H9 (cell line): Measurements from ENCODE around the gene POLN. TPM values are rescaled to one million over a fixed set of nuclear protein-coding genes. Genes with fewer than 3 reads are reported as not detected.

Experiments used
- DNase-seq: peaks from one replicate; pipeline ENCODE4 v3.0.0-alpha.2; 2017
- H2AFZ ChIP-seq: one replicate; pipeline ENCODE4 v1.6.1; 2013; ENCODE audit warnings: mild to moderate bottlenecking, low read length, control low read depth, moderate library complexity
- H2AK5ac ChIP-seq: 2 replicates; pipeline ENCODE4 v1.6.1; 2013; ENCODE audit warnings: low read length, control low read depth, mixed read lengths; ENCODE audit not compliant: insufficient read length
- H2BK120ac ChIP-seq: one replicate; pipeline ENCODE4 v1.6.1; 2013; ENCODE audit warnings: low read depth, mild to moderate bottlenecking, low read length, control low read depth, inconsistent platforms; ENCODE audit not compliant: poor library complexity, severe bottlenecking
- H2BK12ac ChIP-seq: 2 replicates; pipeline ENCODE4 v1.6.1; 2013; ENCODE audit warnings: low read length, control low read depth, mixed read lengths, low read depth; ENCODE audit not compliant: insufficient read length
- H2BK15ac ChIP-seq: 2 replicates; pipeline ENCODE4 v1.6.1; 2013; ENCODE audit warnings: low read depth, low read length, control low read depth
- H2BK20ac ChIP-seq: one replicate; pipeline ENCODE4 v1.6.1; 2013; ENCODE audit warnings: low read depth, mild to moderate bottlenecking, low read length, control low read depth, inconsistent platforms; ENCODE audit not compliant: poor library complexity, severe bottlenecking
- H2BK5ac ChIP-seq: 2 replicates; pipeline ENCODE4 v1.6.1; 2013; ENCODE audit warnings: low read length, control low read depth, mixed read lengths; ENCODE audit not compliant: insufficient read length
- H3K14ac ChIP-seq: 2 replicates; pipeline ENCODE4 v1.6.1; 2013; ENCODE audit warnings: low read length, control low read depth; ENCODE audit not compliant: insufficient read depth
- H3K18ac ChIP-seq: 2 replicates; pipeline ENCODE4 v1.6.1; 2013; ENCODE audit warnings: low read depth, mild to moderate bottlenecking, mixed read lengths, low read length, control low read depth; ENCODE audit not compliant: insufficient read length
- H3K23ac ChIP-seq: 2 replicates; pipeline ENCODE4 v1.6.1; 2013; ENCODE audit warnings: low read length, control low read depth, mixed read lengths, low read depth; ENCODE audit not compliant: insufficient read length
- H3K23me2 ChIP-seq: 2 replicates; pipeline ENCODE4 v1.6.1; 2013; ENCODE audit warnings: low read depth, mild to moderate bottlenecking, mixed read lengths, low read length, control low read depth; ENCODE audit not compliant: insufficient read length, poor library complexity, severe bottlenecking
- H3K27ac ChIP-seq: 2 replicates; pipeline ENCODE4 v1.5.1; 2013; ENCODE audit warnings: low read length, control low read depth, mixed read lengths, low read depth; ENCODE audit not compliant: insufficient read length
- H3K27me3 ChIP-seq: 2 replicates; pipeline ENCODE4 v1.6.1; 2013; ENCODE audit warnings: low read length, control low read depth, inconsistent platforms; ENCODE audit not compliant: insufficient read depth
- H3K4ac ChIP-seq: 2 replicates; pipeline ENCODE4 v1.6.1; 2013; ENCODE audit warnings: low read depth, mild to moderate bottlenecking, control low read depth, inconsistent platforms, low read length, moderate library complexity
- H3K4me1 ChIP-seq: 2 replicates; pipeline ENCODE4 v1.6.1; 2013; ENCODE audit warnings: low read length, control low read depth, inconsistent platforms; ENCODE audit not compliant: insufficient read depth
- H3K4me2 ChIP-seq: 2 replicates; pipeline ENCODE4 v1.6.1; 2013; ENCODE audit warnings: low read length, control low read depth, mixed read lengths; ENCODE audit not compliant: insufficient read length, insufficient read depth
- H3K56ac ChIP-seq: 2 replicates; pipeline ENCODE4 v1.6.1; 2013; ENCODE audit warnings: low read depth, mild to moderate bottlenecking, mixed read lengths, low read length, control low read depth; ENCODE audit not compliant: insufficient read length
- H3K79me1 ChIP-seq: 2 replicates; pipeline ENCODE4 v1.6.1; 2013; ENCODE audit warnings: low read depth, mild to moderate bottlenecking, moderate library complexity, low read length, control low read depth, inconsistent platforms; ENCODE audit not compliant: insufficient read depth, poor library complexity, severe bottlenecking
- H3K79me2 ChIP-seq: 2 replicates; pipeline ENCODE4 v1.6.1; 2013; ENCODE audit warnings: low read length, control low read depth, inconsistent platforms; ENCODE audit not compliant: insufficient read depth
- H3K9ac ChIP-seq: 2 replicates; pipeline ENCODE4 v1.6.1; 2013; ENCODE audit warnings: low read length, control low read depth, mixed read lengths; ENCODE audit not compliant: insufficient read length; ENCODE audit errors: extremely low read depth
- H3K9me3 ChIP-seq: one replicate; pipeline ENCODE4 v1.6.1; 2013; ENCODE audit warnings: low read depth, low read length, inconsistent platforms; ENCODE audit not compliant: control insufficient read depth
- H3T11ph ChIP-seq: one replicate; pipeline ENCODE4 v1.6.1; 2013; ENCODE audit warnings: mild to moderate bottlenecking, low read length, control low read depth, inconsistent platforms
- H4K20me1 ChIP-seq: one replicate; pipeline ENCODE4 v1.6.1; 2013; ENCODE audit not compliant: control insufficient read depth, insufficient read length, insufficient read depth
- H4K5ac ChIP-seq: 2 replicates; pipeline ENCODE4 v1.6.1; 2013; ENCODE audit warnings: low read depth, mild to moderate bottlenecking, mixed read lengths, low read length, control low read depth; ENCODE audit not compliant: insufficient read length
- H4K8ac ChIP-seq: replicated peaks from 2 replicates; pipeline ENCODE4 v1.6.1; 2013; ENCODE audit warnings: low read length, control low read depth, mixed read lengths, low read depth; ENCODE audit not compliant: insufficient read length
- H4K91ac ChIP-seq: 2 replicates; pipeline ENCODE4 v1.6.1; 2013; ENCODE audit warnings: low read depth, mild to moderate bottlenecking, moderate library complexity, mixed read lengths, low read length, control low read depth; ENCODE audit not compliant: insufficient read length
- H3K27ac Mint-ChIP-seq, 3 experiments: 2 replicates in 2 of 3; 3 replicates in 1 of 3; pipeline ENCODE4 v1.8.0; 2020 to 2021; ENCODE audit warnings: mixed read lengths in 3 of 3, mild to moderate bottlenecking in 1 of 3, moderate library complexity in 1 of 3
- H3K27me3 Mint-ChIP-seq: 2 replicates; pipeline ENCODE4 v1.8.0; 2021; ENCODE audit warnings: low read depth, mild to moderate bottlenecking, moderate library complexity, mixed read lengths
- H3K36me3 Mint-ChIP-seq, 3 experiments: 2 replicates in 2 of 3; 3 replicates in 1 of 3; pipeline ENCODE4 v1.8.0; 2020 to 2021; ENCODE audit warnings: low read depth in 3 of 3, mixed read lengths in 3 of 3; ENCODE audit not compliant: insufficient read depth in 1 of 3
- H3K4me1 Mint-ChIP-seq, 2 experiments: 2 replicates each; pipeline ENCODE4 v1.8.0; 2020; ENCODE audit warnings: mixed read lengths in 2 of 2
- H3K4me3 Mint-ChIP-seq, 2 experiments: 2 replicates in 1 of 2; 3 replicates in 1 of 2; pipeline ENCODE4 v1.8.0; 2020 to 2021; ENCODE audit warnings: mild to moderate bottlenecking in 2 of 2, mixed read lengths in 2 of 2, moderate library complexity in 1 of 2
- H3K9me3 Mint-ChIP-seq, 2 experiments: 2 replicates in 1 of 2; 3 replicates in 1 of 2; pipeline ENCODE4 v1.8.0; 2020; ENCODE audit warnings: mild to moderate bottlenecking in 2 of 2, mixed read lengths in 2 of 2, moderate library complexity in 1 of 2
- CTCF ChIP-seq: fragments of 200-600 bp; sonication (generic); conservative IDR thresholded peaks from 3 replicates; pipeline ENCODE4 v1.8.0; 2021; ENCODE audit warnings: antibody characterized with exemption, mild to moderate bottlenecking
- total RNA-seq: library from RNA; stranded (reverse); gene quantifications from 2 replicates; pipeline ENCODE4 v1.2.1, GENCODE V29; 2021

Gene POLN
- total RNA-seq, 1 experiment from 2014 or later = 0.74 TPM

GRCh38 chr4:2183394-2183793 lies 58.5 kb downstream of the POLN start:
- peaks cover 8 to 11% of the 10 kb centered on the region in 2 experiments for H3K9me3 Mint-ChIP-seq
- Histone ChIP-seq H3K23ac (no peak overlapping the region), H2BK120ac (no peak overlapping the region), H2BK12ac (no peak overlapping the region), H4K91ac (no peak overlapping the region), H4K20me1 (no peaks in the 10 kb centered on the region), H2AFZ (no peak overlapping the region), H3K56ac (no peak overlapping the region), H2AK5ac (no peak overlapping the region), H3T11ph (no peak overlapping the region), H3K27me3 (no peaks in the 10 kb centered on the region), H3K4me2 (no peak overlapping the region), H3K4me1 (no peaks in the 10 kb centered on the region), H2BK5ac (no peak overlapping the region), H2BK20ac (no peak overlapping the region), H3K23me2 (no peaks in the 10 kb centered on the region), H3K79me2 (no peaks in the 10 kb centered on the region), H3K18ac (no peak overlapping the region), H3K9ac (no peak overlapping the region), H3K27ac (no peak overlapping the region), H3K14ac (no peak overlapping the region), H4K8ac (no peak overlapping the region), H4K5ac (no peak overlapping the region), H3K4ac (no peak overlapping the region), H2BK15ac (no peak overlapping the region), H3K79me1 (no peaks in the 10 kb centered on the region), H3K9me3 (no peaks in the 10 kb centered on the region)
- peaks cover 2 to 8% (median 3%) of the 10 kb centered on the region in 3 experiments for H3K36me3 Mint-ChIP-seq
- H3K4me1 Mint-ChIP-seq = no peaks in the 10 kb centered on the region
- no peak overlapping the region for H3K27ac Mint-ChIP-seq
- no peak for TF ChIP-seq CTCF
- no peaks in the 10 kb centered on the region; the same call in none of the 2 replicates for H3K27me3 Mint-ChIP-seq
- no peak overlapping the region for H3K4me3 Mint-ChIP-seq
- no peak for DNase-seq
